NT2/D1 (cell line): ENCODE results near the gene AARS2.

Experiments used
- SUZ12 ChIP-seq: IDR thresholded peaks from 2 replicates; pipeline ENCODE4 v1.6.1; 2011; ENCODE audit not compliant: insufficient read length, insufficient read depth; ENCODE audit errors: extremely low read depth
- YY1 ChIP-seq: IDR thresholded peaks from 2 replicates; pipeline ENCODE4 v1.6.1; 2011; ENCODE audit not compliant: insufficient read length, insufficient read depth
- ZNF274 ChIP-seq: IDR thresholded peaks from 2 replicates; pipeline ENCODE4 v1.6.1; 2011; ENCODE audit warnings: mild to moderate bottlenecking, low read depth, low read length

GRCh38 chr6:44355640-44356039 lies 42.5 kb upstream of the AARS2 start:
- TF ChIP-seq YY1 (no peak), ZNF274 (no peak), SUZ12 (no peak)
